Left hindlimb (tissue), 1 donor: Measurements from ENCODE around the gene ERC2.

Experiments used
- DNase-seq: peaks from one replicate; pipeline ENCODE4 v3.0.0-alpha.2; 2018

The ERC2 gene

GRCh38 chr3:55813268-55814097 lies 654.8 kb downstream of the ERC2 start:
- DNase-seq, result no peak

- no peak for DNase-seq
Measured at GRCh38 chr3:55812394-55813013, 655.8 kb downstream of the ERC2 start.

- no peak for DNase-seq
Measured at GRCh38 chr3:55807210-55807609, 661.1 kb downstream of the ERC2 start.

- DNase-seq, result no peak
Measured at GRCh38 chr3:55805169-55805568, 663.1 kb downstream of the ERC2 start.

GRCh38 chr3:55804170-55805095 lies 663.8 kb downstream of the ERC2 start:
- DNase-seq, result no peak

GRCh38 chr3:55802816-55803215 lies 665.5 kb downstream of the ERC2 start:
- no peak for DNase-seq

GRCh38 chr3:55801676-55802075 lies 666.6 kb downstream of the ERC2 start:
- no peak for DNase-seq

GRCh38 chr3:55801068-55801467 lies 667.2 kb downstream of the ERC2 start:
- no peak for DNase-seq

- no peak for DNase-seq
Measured at GRCh38 chr3:55797775-55798174, 670.5 kb downstream of the ERC2 start.

GRCh38 chr3:55797084-55797483 lies 671.2 kb downstream of the ERC2 start:
- no peak for DNase-seq

- DNase-seq, result no peak
Measured at GRCh38 chr3:55796533-55796932, 671.7 kb downstream of the ERC2 start.

- no peak for DNase-seq
Measured at GRCh38 chr3:55795746-55796145, 672.5 kb downstream of the ERC2 start.

- no peak for DNase-seq
Measured at GRCh38 chr3:55795296-55795695, 673.0 kb downstream of the ERC2 start.

- DNase-seq, result no peak
Measured at GRCh38 chr3:55792742-55793141, 675.5 kb downstream of the ERC2 start.

- no peak for DNase-seq
Measured at GRCh38 chr3:55792009-55792408, 676.3 kb downstream of the ERC2 start.

- no peak for DNase-seq
Measured at GRCh38 chr3:55790596-55791350, 677.5 kb downstream of the ERC2 start.

GRCh38 chr3:55789516-55789915 lies 678.8 kb downstream of the ERC2 start:
- DNase-seq, result no peak

- DNase-seq, result no peak
Measured at GRCh38 chr3:55782807-55783206, 685.5 kb downstream of the ERC2 start.

GRCh38 chr3:55782351-55782750 lies 685.9 kb downstream of the ERC2 start:
- no peak for DNase-seq

- DNase-seq, result no peak
Measured at GRCh38 chr3:55780913-55781312, 687.4 kb downstream of the ERC2 start.

GRCh38 chr3:55779543-55779942 lies 688.7 kb downstream of the ERC2 start:
- no peak for DNase-seq

GRCh38 chr3:55775366-55776154 lies 692.7 kb downstream of the ERC2 start:
- no peak for DNase-seq
